ENCODE measurements around the gene FBF1.

Gene FBF1

DNA sequence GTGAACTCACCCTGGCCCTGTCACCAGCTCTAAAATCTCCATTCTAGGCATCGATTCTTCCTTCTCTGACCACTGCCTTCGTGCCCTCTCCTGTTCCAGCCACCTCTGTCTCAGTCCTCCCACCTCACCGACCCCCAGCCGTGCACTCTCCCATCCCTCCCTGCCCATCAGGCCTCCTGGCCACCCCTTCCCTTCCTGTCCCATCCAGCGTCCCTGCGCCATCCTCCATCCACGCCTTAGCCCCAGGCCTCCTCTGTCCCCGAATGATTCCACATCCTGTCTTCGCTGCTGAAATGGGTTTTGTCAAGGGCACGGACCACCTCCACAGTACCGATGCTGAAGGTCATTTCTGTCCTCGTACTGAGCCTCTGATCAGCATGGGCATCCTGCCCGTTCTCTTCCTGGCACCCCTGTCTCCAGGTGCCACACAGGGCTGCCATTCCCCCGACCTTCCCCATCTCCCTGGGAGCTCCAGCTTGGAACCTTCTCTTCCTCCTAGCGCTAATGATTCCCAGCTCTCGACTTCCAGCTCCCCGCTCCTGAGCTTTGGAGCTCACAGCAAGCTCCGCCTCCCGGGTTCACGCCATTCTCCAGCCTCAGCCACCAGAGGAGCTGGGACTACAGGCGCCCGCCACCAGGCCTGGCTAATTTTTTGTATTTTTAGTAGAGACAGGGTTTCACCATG lies 46.7 kb downstream of the FBF1 start:
- DNase-seq = no peak

DNA sequence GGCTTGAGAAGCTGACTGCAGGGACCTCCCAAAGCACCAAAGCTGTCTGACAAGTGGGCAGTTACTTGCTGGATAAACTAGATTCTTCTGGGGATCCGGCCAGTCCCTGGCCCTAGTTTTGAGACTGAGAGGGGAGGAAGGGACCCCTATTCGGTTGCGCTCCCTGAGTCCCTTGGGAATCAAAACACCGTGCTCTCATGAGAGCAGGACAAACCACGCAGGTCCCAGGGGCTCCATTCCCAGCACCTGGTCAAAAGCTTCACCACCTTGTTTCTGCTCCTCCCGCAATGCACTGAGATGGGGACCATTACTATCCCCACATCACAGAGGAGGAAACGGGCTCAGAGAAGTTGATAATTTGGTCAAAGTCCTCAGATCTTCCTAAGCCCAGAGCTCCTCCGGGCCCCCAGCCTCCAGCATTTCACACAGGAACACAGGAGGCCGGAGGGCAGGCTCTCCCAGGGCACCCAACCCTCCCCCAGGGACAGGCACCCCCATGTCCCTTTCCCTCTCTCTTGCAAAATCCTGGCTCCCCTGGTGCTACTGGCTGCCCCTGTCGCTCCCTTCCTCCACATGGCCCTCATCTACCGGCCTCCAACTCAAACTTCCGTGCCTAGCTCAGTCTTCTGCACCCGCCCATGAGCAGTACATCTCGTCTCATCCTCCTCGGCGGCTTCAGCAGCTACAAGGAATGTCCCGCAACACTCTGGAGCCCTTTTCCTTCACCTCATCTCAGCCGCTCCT lies 47.4 kb downstream of the FBF1 start:
- DNase-seq = no peak

DNA sequence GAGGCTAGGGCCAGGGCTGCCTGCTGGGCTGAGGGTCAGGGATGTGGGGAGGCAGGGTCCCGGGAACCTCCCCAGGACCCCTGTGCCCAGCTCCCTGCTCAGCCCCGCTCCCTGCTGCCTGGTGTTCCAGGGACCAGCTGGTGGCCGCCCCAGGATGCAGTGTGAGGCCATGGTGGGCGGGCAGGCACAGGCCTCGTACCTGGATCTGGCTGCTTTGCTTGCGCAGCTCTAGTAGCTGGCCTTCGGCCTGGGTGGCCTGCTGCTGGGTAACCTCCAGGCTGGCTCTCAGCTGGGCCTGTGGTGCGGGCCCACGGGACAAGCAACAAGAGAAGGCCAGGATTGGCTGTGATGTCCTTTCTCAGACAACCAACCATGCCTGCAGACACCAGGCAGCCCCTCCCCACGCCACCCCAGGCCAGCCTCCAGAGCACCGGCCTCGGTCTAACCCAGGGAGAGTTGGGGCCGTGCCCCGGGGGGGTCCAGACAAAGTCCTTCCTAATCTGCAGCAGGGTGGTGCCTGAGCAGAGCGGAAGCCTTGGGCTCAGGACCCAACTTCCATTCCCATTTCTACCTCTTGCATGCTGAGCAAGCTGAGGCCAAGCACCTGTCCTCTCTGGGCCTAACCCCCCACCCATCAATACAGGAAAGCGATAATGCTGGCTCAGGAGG lies 48.2 kb downstream of the FBF1 start:
- no peak for DNase-seq

DNA sequence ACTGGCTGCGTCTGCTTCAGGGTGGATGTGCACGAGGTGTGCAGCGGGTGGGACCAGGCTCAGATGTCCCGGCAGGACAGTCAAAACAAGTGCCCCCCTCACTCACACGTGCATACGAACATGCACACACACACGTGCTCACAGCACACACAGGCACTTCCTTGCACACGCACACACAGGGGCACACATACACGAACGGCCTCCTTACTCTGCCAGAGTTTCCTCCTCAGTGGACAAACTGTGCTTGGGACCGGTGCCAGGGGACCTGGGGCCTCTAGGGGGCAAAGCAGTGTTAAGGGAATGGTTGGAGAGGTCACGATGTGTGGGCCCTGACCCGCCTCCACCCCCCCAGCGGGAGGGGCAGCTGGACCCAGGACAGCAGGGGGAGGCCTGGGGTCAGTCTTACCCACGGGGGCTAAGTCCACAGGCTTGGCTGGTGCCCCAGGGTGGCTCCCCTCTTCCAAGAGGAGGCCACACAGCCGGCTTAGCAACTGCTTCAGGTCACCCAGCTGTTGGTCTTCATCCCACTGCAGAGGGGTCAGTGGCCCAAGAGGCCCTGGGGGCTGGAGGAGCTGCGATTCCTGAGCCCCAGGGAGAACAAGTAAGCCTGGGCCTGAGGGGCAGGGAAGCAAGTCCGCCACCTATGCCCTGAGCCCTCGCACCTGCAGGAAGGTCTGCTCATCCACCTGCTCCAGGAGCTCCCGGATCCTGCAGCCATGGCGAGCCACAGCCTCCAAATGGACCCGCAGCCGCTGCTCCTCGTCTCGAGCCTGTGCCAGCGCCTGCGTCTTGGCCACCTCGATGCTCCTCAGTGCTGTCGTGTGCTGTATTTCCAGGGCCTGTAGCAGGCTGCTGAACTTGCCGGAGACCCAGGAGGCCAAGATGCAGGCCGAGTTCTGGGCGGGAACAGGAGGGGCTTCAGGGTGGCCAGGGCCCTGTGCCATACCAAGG lies 49.0 kb downstream of the FBF1 start:
- DNase-seq = no peak

DNA sequence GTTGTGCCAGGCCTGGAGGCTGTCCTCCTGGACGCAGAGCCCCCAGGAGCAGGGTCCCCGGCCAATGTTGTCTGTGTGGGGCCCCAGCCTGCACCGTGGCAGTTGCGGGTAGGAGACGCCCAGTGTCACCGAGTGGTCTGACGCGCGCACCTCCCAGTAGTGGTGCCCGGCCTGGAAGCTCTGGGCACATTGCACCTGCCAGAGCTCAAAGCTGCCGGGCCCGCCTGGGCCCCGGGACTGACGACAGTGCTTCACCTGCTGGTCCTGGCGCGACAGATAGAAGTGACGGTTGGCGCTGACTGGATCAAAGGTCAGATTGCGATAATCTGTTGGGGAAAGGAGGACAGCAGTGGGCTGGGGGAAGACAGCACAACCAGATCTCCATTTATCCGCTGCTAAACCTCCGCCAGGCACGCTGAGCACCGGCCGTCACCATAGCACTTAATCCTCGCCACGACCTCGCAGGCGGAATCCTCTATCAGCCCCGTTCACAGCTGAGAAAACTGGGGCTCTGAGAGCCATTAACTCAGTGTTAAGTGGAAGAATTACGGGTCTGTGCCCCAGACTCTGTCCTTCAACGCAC lies 49.7 kb downstream of the FBF1 start:
- no peak for DNase-seq

DNA sequence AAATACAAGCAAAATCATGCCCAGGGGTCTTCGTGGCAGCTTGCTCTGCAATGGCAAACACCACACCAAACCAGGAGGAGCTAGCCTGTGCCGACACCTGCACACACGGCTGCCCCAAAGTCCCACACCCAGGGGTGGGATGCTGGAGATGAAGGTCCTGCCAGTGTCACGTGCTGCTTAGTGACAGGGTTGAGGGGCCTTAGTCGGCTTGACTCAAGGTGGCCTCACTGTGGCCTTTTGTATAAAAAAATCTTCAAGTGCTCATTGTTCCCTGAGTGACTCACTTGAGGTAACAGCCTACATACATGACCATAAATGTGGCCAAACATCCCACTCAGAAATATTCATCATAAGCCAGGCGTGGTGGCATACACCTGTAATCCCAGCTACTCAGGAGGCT lies 51.4 kb downstream of the FBF1 start:
- DNase-seq = no peak

DNA sequence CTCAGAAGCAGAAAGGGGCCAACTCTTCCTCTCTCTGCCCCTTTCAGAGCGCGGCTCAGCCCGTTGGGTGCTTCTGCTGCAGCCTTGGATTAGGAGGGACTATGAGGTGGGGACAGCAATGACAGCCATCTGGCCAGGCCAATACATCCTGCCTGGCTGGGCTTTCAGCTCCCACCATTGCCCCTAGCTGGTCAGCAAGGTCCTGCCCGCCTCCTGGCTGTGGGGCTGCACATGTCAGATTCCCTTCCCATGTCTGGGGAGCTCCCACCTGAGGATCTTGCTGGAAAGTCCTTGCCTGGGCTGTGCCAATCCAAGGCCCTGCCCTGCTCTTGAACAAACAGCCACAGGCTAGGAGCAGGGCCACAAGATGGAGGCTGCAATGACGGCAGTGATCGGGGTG lies 52.4 kb downstream of the FBF1 start:
- DNase-seq = no peak

DNA sequence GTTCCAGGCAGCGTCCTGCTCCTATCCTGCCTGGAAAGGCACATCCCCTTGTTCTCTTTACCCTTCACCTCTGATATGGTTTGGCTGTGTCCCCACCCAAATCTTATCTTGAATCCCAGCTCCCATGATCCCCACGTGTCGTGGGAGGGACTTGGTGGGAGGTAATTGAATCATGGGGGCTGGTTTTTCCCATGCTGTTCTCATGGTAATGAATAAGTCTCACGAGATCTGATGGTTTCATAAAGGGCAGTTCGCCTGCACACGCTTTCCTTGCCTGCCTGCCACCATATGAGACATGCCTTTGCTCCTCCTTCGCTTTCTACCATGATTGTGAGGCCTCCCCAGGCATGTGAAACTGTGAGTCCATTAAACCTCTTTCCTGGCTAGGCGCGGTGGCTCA lies 55.0 kb downstream of the FBF1 start:
- peak; percentile 39 for DNase-seq

DNA sequence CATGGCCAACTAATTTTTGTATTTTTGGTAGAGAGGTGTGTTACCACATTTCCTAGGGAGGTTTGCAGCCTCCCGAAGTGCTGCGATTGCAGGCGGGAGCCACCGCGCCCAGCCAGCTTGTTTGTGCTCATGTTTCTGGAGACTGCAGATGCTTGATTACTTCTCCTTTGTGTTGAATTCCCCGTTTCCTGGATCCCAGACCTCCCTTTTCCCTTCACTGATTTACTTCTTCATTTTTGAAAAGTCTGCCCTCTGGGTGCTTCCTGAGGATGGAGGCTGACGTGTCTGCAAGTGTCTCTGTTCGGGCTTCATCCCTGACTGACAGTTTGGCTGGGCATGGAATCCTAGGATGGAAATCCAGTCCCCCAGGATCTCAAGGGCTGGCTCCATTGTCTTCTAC lies 55.4 kb downstream of the FBF1 start:
- DNase-seq = no peak

DNA sequence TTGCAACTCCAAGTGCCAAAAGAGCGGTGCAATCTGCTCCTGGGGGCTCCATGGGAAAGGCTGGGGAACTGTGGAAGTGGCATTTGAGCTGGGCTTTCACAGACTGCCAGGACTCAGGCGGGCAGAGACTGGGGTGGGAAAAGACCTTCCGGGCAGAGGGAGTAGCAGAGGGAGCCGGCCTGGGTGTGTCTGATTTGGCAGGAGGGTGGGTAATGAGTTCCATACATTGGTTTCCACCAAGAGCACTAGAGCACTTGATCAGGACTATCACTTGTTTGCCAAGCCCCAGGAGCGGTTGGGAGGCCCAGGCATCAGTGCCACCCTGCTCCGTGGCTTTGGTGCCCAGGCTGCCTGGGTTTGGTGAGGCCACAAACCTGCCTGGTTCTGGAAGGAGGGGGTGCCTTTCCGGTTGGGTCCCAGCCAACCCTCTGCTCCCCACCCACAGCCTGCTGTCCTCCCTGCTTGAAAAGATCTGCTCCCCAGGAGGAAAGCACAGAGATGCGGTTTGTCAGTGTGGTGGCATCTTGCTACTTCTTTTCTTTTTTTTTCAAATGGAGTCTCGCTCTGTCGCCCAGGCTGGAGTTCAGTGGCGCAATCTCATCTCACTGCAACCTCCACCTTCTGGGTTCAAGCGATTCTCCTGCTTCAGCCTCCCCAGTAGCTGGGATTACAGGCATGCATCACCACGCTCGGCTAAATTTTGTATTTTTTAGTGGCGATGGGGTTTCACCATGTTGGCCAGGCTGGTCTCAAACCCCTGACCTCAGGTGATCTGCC lies 59.0 kb downstream of the FBF1 start:
- no peak for DNase-seq

DNA sequence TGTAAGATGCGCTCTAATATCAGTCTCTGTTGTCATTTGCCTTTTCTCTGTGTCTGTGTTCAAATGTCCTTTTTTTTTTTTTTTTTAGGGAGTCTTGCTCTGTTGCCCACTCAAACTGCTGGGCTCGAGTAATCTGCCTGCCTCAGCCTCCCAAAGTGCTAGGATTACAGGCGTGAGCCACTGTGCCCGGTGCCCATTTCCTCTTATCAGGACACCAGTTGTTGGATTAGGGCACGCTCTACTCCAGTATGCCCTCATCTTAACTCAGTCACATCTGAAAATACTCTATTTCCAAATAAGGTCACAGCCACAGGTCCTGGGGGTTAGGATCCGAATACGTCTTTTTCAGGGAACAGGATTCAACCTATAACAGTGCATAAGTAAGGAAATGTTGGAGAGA lies 60.6 kb downstream of the FBF1 start:
- no peak for DNase-seq

DNA sequence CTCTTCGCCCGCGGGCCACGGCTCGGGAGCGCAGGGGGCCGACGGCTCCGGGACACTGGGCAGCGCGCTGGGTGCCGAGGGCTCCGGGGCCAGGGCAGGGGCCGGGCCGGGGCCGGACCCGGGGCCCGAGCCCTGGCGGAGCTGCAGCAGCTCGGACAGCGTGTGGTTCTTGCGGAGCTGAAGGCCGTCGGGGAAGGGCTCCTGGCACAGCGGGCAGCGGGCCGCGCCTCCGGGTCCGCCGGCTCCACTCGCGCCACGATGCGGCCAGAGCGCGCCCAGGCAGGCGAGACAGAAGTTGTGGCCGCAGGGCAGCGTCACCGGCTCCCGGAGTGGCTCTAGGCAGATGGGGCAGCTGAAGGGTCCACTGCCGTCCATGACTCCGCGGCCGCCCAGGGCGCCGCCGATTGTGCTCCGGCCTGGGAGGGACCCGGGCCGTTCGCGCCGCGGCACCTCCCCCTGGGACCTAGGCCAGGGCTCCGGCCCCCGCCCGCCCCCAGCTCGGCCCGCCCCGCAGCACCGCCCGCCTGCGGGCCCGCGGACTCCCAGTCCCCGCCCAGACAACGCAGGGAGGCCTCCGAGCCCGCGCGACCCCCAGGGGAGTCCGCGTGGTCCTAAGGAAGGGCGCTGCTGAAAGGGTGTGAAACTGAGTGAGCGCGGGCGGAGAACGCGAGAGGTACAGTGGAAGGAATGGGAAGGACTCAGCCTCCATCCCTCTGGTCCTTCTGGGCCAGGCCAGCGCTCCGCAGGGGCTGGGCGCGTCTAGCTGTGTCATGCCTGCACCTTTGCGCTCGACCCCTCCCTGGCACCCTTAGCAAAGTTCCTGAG lies 62.5 kb downstream of the FBF1 start, which contains the start of gene TRIM47:
TRIM47 (minus strand) TSS at position 408 of the 825 bp plus-strand sequence; CDS start at position 375, 33 bp downstream.
- no peak for DNase-seq

DNA sequence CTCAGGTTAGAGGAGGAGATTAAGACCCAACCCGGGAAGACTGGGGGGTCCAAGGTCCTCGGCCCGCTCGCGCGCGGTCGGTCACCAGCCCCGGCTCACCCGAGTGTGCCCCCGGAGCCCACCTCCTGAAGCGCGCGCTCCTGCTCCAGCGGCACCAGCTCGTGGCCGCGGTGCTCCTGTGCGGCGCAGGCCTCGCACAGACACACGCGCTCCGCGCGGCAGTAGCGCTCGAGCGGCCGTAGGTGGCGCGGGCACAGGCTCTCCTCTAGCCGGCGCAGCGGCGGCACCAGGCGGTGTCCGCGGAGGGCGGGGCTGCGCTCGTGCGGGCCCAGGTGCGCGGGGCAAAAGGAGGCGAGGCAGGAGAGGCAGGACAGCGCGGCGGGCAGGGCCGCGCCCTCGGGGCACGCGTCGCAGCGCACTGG lies 63.1 kb downstream of the FBF1 start:
- DNase-seq = peak; percentile 69

DNA sequence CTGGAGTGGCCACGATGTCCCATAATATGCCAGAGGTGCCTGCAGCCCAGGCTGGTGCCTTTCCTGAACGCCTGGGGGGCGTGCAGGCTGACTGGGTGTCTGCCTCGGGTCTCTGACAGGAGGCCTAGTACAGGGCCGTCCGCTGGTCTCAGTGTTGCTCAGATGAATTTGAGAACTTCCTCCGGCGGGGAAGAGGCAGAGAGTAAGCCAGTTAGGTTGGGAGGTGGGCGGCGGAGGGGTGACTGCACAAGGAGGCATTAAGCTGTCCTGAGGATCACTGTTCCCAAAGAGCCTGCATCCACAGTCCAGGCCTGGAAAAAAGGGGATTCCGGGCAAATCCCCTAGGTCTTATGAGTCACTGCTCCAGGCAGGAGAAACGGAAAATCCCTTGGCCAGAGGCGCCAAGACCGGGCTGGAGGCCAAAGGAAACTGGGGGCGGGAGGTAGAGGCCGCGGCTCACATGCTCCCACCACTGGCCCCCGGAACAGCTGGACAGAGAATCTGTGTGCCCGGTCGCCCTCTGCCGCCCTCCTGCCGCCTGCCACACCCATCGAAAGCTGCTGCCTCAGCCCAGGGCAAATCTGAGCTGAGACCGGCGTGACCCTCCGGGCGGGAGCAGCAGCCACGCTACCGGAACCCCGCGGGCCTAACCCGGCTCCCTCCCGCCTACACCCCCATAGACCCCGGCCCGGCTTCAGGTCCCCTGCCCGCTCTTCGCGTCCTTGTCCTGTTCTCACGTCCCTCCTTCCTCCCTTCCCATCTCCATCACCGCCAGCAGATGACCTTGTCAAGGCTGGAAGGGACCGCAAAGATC lies 63.7 kb downstream of the FBF1 start:
- no peak for DNase-seq

DNA sequence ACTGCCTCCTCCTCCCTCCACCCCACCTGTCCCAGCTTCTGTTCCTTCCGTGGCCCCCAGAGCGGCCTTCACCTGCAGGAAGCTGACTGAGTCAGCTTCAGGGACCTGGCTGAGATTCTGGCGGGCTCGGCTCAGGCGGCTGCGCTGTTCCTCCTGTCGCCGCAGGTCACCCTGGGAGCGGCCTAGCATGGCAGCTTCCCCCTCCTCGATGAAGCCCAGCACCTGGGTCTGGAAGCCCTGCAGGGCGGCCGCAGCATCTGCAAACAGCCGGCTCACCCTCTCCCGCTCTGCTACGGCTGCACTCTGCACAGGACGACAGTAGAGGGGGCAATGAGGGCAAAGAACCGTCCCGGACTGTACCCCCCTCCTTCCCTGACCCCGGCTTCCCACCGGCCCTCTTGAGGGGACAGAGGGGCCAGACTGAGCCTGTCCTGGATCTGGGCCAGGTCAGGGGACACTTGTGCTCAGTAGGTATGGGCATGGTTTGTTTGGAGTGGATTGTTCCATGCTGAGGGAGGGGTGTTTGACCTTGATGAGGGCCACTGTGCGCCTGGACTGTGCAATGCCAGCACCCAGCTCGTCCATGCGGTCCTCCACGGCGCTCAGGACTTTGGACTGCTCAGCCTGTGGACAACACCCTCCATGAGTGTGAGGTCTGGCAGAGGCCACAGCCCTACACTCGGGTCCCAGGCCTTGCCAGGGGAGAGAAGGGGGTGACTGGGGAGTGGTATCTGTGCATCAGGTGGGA lies 64.5 kb downstream of the FBF1 start:
- no peak for DNase-seq

DNA sequence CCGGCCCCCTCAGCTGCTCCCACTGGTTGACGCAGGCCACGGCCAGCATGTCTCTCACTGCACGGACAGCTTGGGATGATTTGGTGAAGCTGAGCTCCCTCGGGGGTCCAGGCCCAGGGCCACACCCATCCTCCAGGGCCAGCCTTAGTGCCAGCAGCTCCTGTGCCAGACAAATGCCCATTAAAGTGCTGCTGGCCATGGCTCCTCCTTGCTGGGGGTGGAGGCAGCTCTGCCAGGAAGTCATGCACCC lies 65.0 kb downstream of the FBF1 start:
- no peak for DNase-seq

DNA sequence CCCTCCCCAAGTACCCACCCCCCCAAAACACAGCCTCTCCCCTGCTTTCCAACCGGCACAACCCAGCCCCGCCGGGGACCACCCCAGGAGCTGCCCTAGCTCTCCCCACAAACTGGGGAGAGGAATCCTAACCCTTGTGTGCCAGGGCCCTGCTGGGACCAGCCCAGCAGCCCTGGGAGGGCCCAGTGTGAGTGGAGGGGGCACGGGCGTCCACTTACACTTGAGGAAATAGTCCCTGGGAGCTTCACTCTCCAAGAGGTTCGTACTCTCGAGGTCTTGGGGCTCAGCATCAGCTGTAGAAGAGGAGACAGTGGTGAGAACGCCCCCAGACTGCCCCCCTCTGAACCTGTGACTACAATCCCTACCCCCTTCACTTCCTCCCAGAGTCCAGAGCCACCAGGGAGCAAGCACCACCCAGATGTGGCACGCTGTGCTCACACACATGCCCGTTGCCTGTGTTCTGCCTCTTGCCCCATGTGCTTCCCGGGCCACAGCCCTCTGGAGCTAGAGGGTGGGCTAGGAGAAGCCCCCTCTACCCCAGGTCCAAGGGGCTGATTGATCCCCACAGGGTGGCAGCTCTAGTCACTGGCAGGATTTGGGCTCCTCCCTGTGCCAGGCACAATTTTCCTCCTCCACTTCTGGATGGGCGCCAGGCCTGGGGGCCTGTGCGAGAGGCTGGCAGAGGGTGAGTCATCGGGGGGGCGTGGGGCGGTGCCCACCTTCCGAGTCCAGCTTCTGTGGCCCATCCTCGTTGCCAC lies 65.5 kb downstream of the FBF1 start:
- DNase-seq = no peak

DNA sequence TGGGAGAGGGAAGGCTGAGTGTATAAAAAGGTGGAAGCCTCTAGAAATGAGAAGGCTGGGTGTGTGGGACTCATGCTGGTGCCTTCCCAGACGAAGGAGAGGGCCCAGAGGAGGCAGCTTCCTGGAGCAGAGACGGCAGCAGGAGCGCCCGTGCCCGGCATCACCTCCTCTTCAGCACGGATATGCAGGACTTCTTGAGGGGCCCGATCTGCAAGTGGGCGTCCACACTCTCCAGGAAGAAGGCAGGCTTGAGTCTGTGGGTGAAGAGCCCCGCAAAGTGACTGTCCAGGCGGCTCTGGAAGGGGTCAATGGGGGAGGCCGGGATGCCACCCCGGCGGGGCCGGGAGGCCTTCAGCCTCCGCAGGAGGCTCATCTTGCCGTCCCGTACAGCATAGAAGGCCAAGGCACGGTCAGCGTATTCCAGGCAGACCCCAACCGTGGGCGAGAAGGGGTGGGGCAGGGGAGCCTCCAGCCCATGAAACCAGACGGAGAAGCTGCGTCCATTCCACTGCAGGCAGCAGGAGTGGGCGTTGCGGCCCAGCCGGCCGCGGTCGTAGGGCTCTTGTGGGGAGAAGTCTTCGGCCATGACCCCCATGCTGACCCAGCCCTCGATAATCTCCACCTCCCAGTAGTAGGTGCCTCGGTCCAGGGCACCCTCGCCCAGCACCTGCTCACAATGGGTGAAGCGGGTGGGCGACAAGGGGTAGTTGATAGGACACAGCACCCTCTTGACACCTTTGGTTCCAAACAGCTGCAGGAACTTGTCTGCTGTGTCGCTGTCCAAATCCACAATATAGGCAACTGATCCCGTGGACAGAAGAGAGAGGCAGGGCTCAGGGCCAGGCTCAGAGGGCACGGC lies 66.3 kb downstream of the FBF1 start:
- no peak for DNase-seq
